Measurements from ENCODE around the gene NOL12.

DNA sequence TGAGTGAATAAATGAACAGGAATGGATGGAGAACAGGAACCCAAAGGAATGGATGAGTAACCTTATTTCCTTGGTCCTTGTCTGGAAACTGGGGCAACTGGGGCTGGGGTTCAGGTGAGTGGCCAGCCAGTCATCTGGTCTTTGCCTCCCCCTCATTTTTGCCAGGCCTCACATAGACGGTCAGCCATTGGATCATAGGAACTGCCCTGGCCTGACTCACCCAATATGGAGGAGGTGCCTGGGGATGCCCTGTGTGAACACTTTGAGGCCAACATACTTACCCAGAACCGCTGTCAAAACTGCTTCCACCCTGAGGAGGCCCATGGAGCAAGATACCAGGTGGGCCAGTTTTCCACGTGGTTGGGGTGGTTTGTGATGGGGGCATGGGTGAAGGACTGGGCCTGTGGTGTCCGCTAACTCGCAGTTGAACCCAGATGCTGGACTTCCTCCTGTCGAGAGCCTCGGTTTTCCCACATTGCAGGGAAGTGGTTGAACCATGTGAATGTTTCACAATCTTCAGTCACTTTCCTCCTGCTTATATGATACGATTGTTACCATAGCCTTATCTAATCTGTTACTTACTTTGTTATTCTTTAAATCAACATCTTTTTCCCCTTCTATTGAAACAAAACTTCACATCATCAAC, 15.1 kb downstream of the NOL12 start:
- TF ChIP-seq, protein P1, sequence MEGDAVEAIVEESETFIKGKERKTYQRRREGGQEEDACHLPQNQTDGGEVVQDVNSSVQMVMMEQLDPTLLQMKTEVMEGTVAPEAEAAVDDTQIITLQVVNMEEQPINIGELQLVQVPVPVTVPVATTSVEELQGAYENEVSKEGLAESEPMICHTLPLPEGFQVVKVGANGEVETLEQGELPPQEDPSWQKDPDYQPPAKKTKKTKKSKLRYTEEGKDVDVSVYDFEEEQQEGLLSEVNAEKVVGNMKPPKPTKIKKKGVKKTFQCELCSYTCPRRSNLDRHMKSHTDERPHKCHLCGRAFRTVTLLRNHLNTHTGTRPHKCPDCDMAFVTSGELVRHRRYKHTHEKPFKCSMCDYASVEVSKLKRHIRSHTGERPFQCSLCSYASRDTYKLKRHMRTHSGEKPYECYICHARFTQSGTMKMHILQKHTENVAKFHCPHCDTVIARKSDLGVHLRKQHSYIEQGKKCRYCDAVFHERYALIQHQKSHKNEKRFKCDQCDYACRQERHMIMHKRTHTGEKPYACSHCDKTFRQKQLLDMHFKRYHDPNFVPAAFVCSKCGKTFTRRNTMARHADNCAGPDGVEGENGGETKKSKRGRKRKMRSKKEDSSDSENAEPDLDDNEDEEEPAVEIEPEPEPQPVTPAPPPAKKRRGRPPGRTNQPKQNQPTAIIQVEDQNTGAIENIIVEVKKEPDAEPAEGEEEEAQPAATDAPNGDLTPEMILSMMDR (conservative IDR thresholded peaks at IDR 0.05), result no peak
- no peak for TF ChIP-seq EZH2 (IDR thresholded peaks at IDR 0.05; ENCODE audit: low read depth)
